HG02884 (cell line): ENCODE results near the gene ITGA8.

ENCODE experiments used
- ATAC-seq: cut with Tn5 transposase; IDR thresholded peaks from one replicate; pipeline ENCODE4 v1.9.1; 2021; ENCODE audit warnings: mild to moderate bottlenecking, moderate library complexity; ENCODE audit not compliant: unreplicated experiment

ITGA8 gene

GRCh38 chr10:15737656-15738055 is 17.9 kb upstream of the ITGA8 start:
- no peak for ATAC-seq

DNA sequence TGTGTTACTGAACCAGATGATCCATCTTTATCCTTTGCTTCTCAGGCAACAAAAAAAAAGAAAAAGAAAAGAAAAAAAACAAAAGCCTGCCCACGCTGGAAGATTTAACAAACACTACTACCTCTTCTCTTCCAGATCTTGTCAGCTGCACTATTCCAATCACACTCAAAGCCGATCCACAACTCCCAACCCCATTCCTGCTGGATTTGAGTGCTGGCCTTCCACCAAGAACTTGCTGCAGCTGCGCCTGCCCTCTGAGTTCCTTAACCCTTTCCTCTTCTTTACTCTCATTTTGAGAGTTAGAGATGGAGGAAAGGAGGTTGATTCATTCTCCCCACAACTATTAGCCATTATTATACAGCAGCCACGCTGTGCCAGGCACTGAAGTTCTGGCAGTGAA is 16.0 kb upstream of the ITGA8 start:
- ATAC-seq: no peak

- ATAC-seq: no peak
Measured at GRCh38 chr10:15730341-15730740, 10.6 kb upstream of the ITGA8 start.

DNA sequence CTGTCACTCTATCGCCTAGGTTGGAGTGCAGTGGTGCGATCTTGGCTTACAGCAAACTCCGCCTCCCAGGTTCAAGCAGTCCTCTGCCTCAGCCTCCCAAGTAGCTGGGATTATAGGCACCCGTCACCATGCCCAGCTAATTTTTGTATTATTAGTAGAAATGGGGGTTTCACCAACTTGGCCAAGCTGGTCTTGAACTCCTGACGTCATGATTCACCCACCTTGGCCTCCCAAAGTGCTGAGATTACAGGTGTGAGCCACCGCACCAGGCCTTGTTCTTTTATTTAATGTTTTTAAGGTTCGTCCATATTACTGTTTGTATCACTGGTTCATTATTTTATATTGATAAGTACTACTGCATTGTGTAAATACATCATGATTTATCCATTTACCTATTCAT is 10.2 kb upstream of the ITGA8 start:
- ATAC-seq: no peak

GRCh38 chr10:15726042-15726441 is 6.3 kb upstream of the ITGA8 start:
- ATAC-seq: no peak

DNA sequence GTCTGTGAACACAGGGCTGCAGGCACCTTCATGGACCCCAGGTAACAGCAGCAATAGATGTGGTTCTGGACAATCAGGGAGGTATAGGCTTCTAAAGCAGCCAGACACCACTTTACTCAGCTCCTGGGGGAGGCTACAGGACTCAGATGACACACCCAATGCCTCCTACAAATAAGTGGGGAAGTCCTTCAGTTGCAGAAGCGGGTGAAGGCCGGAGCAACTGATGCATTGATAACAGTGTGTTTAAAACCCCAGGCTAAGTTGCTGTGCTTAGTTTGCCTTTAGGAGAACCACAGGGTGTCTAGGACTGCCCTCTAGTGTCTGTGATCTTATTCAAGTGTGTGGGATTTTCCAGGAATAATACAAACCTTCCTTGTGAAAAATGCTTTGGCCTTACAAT is 5.9 kb upstream of the ITGA8 start:
- ATAC-seq: peak; percentile 84

GRCh38 chr10:15724683-15725082 is 5.0 kb upstream of the ITGA8 start:
- no peak for ATAC-seq

- ATAC-seq: no peak
Measured at GRCh38 chr10:15723803-15724202, 4.1 kb upstream of the ITGA8 start.

DNA sequence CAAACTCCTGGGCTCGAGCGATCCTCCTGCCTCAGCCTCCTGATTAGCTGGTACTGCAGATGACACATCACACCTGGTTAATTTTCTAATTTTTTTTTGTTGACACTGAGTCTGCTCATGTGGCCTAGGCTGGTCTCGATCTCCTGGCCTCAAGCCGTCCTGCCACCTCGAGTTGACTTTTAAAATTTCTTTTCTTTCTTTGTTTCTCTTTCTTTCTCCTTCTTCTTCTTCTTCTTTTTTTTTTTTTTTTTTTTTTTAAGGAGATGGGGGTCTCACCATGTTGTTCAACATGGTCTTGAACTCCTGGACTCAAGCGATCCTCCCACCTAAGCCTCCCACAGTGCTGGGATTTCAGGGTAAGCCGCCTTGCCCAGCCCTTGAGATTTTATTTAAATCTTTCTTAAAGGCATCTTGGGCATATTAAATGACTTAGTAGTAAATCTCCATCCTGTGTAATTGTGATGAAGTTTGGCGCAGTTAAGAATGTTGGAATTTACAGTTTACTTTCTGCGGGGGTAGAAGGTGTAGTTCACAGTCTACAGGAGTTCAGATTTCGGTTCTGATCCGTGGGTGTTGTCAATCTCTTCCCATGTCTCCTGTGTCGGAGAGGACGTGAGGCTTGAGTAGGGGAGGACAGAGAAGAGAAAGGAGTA is 1.0 kb upstream of the ITGA8 start:
- ATAC-seq: no peak

DNA sequence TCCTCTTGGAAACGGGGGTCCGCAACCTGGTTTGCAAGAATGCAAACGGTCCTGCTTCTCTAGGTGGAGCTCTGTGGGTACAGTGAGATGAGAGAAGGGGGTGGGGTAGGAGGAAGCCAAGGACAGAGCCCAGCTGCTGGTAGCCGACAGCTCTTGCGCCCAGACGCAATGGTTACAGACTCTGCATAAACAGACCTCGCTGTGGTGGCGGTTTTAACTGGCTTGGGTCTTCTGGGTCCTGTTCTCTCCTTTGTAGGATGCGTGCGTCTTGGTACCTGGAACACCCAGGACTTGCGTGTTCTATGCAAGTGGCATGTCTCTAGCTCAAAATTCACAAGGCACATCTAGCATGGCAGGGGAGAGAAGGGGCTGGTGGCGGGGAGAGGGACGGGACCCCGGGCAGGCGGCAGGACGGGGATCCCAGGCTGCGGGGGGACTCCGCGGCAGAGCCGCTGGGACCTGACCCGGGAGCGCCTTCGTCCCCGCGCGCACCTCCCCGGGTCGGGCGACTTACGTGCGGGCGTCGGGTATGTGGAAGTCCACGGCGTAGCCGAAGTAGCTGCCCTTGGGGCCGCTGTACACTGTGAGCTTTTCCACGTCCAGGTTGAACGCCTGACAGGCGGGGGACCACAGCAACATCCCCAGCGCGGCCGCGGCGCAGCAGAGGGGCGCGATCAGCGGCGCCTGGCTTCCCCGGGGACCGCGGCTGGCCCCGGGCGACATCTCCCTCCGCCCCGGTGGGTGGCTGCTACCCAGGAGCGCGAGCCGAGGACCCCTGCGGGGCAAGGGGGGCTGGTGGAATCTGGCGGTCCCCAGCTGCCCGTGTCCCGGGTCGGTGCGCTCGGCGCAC is 448 bp downstream of the ITGA8 start:
- no peak for ATAC-seq

GRCh38 chr10:15718694-15719048 is 1.1 kb downstream of the ITGA8 start:
- ATAC-seq: no peak

DNA sequence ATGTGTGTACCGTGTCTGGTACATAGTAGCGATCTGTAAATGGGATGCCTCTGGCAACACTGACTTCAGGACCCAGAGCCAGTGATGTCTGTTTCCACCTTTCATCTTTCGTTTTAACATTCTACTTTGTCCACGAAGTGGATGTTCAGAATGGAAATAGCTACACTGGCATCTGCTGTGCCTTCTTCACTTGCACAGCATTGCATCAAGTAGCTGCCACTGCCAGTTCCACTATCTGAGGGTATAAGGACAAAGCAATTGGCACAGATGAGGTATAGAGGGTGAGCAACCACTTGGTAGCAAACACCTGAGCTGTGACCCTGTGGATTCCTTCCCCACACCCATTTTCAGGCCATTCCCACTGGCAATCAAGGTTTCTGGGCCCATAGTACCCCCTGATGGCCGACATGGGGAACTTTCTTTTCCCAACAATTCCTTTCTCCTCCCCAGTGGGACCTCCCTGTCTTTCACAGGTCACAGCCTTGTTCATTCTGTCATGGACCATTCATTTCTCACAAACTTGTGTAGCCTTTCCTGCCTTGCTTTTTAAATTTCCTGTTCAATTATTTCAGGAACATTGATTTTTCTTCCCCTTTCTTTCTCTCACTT is 4.0 kb downstream of the ITGA8 start:
- ATAC-seq: no peak

GRCh38 chr10:15714847-15715246 is 4.9 kb downstream of the ITGA8 start:
- no peak for ATAC-seq

- ATAC-seq: no peak
Measured at GRCh38 chr10:15712883-15713282, 6.8 kb downstream of the ITGA8 start.

DNA sequence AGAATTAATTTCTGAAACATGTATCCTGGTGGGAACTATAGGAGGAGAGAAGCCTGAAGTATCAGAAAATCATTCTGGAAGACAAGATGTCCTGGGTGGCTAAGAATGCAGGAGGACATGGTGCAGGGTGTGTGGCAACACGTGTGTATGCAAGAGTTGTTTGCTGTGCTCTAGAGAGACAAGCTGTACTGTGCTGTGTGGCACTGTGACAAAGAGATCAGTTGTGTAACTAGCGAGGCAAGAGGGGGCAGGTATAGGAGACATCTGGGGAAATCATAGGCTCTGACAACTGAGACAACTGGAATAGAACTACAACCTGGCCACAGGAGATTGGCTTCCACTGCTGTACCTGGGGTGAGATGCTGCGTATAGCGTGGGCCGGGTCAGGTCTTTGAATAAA is 9.3 kb downstream of the ITGA8 start:
- no peak for ATAC-seq

- ATAC-seq: no peak
Measured at GRCh38 chr10:15705298-15705697, 14.4 kb downstream of the ITGA8 start.

DNA sequence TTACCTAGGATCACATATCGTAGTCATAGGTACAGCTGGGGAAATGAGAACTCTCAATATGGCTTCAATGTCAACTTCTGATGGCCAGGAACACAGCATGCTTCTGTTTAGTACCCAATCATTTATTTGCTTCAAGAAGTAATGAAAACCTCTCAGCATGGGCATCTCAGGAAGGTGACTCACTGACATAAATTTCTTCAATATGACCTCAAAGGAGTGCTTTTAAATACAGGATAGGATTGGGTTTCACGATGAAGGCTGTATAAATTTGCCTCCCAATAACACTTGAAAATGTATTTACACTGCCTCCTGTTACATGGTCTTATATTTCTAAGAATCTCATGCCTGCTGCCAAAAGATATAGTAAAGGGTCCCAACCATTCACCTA is 15.1 kb downstream of the ITGA8 start:
- no peak for ATAC-seq

DNA sequence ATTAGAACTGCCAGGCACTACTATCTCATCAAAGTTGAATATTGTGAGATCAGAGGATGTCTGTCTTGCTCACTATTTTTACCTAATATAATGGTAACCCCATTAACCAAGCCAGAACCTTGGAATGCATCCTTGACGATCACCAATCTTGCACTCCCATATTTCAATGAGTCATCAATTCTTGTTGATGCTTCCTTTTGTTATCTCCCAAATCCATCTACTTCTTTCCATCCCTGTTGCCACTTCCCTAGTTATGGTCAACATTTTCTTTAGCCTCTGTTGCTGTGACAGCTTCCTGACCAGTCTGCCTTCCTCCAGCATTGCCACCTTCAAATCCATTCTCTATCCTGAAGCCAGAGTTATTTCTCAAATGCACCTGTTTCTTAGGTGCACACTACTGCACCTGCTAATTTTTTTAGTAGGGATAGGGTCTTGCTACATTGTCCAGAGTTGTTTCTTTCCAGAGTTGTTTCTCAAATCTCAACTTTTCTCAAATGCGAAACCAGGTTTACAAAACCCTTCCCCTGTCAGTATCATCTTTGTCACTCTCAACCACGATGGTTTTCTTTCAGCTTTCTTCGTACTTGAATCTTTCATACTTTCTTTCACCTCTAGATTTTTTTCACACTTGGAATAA is 15.7 kb downstream of the ITGA8 start:
- no peak for ATAC-seq

- ATAC-seq: no peak
Measured at GRCh38 chr10:15703151-15703880, 16.4 kb downstream of the ITGA8 start.

DNA sequence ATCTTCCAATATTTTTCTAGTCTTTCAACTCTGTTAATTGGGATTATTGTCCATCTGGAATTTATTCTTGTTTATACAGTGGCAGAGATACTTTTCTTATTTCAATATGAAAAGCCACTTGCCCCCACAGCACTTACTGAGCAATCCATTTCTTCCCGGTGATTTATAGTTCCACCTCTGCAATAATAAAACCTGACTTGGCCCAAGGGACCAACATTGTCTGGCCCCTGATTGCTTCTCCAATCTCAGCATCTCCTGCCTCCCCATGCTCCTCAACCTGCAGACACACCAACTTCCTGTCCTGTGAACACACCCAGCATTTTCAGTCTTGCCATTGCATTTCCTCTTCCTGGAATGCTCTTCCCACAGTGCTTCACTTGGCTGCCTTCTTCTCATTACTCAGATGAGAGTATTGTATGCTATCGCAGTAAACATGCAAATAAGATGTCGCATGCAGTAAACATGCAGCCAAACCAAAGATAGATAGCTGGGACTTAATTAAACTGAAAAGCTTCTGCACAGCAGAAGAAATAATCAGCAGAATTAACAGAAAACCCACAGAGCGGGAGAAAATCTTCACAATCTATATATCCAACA is 19.5 kb downstream of the ITGA8 start:
- ATAC-seq: no peak

GRCh38 chr10:15695852-15696251 is 23.9 kb downstream of the ITGA8 start:
- ATAC-seq: no peak
